Lower leg skin (tissue), 3 donors: ENCODE measurements around the gene TIPIN.

Source experiments
- CTCF ChIP-seq, 3 donors: fragments of 450-650 bp; IDR thresholded peaks; one replicate each; pipeline ENCODE4 v1.5.1; 2016; ENCODE audit warnings: antibody characterized with exemption in 3 of 3, mild to moderate bottlenecking in 3 of 3, moderate library complexity in 2 of 3
- POLR2A ChIP-seq, 2 donors: fragments of 450-650 bp; IDR thresholded peaks; one replicate each; pipeline ENCODE4 v1.6.1; 2016 to 2017; ENCODE audit warnings: antibody characterized with exemption in 2 of 2, mild to moderate bottlenecking in 1 of 2, moderate library complexity in 1 of 2

DNA sequence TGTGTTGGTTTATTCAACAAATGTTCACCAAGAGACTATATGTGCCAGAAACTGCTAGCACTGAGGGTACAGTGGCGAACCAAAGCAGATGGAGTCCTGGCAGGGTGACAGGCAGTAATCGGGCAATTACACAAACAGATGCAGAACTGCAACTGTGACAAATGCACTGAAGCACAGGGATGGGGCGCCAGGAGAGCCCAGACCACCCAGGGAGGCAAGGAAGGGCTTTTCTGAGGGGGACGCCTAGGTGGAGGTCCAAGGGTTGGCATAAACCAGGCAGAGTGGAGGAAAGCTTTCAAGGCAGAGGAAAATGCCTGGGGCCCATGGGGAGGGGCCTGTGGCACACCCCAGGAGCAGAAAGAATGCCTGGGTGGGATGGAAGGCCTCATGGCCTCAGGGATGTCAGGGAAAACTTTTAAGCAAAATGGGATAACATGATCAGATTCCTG lies 57.7 kb downstream of the TIPIN start:
- TF ChIP-seq CTCF (IDR thresholded peaks at IDR 0.05) (no peak), POLR2A (IDR thresholded peaks at IDR 0.05) (no peak)
